HG02571 (cell line): ENCODE measurements around the gene ENDOD1.
A peak's percentile ranks its signal among the peaks of the same experiment; 100 is the strongest.

Source experiments
- ATAC-seq: cut with Tn5 transposase; IDR thresholded peaks from one replicate; pipeline ENCODE4 v1.9.1; 2021; ENCODE audit warnings: mild to moderate bottlenecking, moderate library complexity; ENCODE audit not compliant: unreplicated experiment

ENDOD1 gene

GRCh38 chr11:95137299-95137698, 47.7 kb downstream of the ENDOD1 start:
- ATAC-seq: no peak

GRCh38 chr11:95138448-95138847, 48.8 kb downstream of the ENDOD1 start:
- peak; percentile 89 for ATAC-seq

GRCh38 chr11:95140397-95141033, 50.9 kb downstream of the ENDOD1 start:
- ATAC-seq: no peak

- no peak for ATAC-seq
Measured at GRCh38 chr11:95142431-95142830, 52.8 kb downstream of the ENDOD1 start.

GRCh38 chr11:95143106-95143681, 53.5 kb downstream of the ENDOD1 start:
- ATAC-seq: no peak

- no peak for ATAC-seq
Measured at GRCh38 chr11:95144313-95145235, 54.9 kb downstream of the ENDOD1 start.

GRCh38 chr11:95145430-95146060, 55.9 kb downstream of the ENDOD1 start:
- ATAC-seq: no peak

- ATAC-seq: no peak
Measured at GRCh38 chr11:95147364-95147905, 57.8 kb downstream of the ENDOD1 start.

- ATAC-seq: no peak
Measured at GRCh38 chr11:95148406-95148805, 58.8 kb downstream of the ENDOD1 start.

- no peak for ATAC-seq
Measured at GRCh38 chr11:95148938-95149337, 59.3 kb downstream of the ENDOD1 start.

GRCh38 chr11:95149651-95150364, 60.2 kb downstream of the ENDOD1 start:
- ATAC-seq: no peak

GRCh38 chr11:95150956-95151684, 61.5 kb downstream of the ENDOD1 start:
- peak; percentile 88 for ATAC-seq

- no peak for ATAC-seq
Measured at GRCh38 chr11:95152876-95153856, 63.5 kb downstream of the ENDOD1 start.

- ATAC-seq: no peak
Measured at GRCh38 chr11:95153857-95154246, 64.2 kb downstream of the ENDOD1 start.

- no peak for ATAC-seq
Measured at GRCh38 chr11:95154514-95154913, 64.9 kb downstream of the ENDOD1 start.

GRCh38 chr11:95155385-95155784, 65.7 kb downstream of the ENDOD1 start:
- ATAC-seq: no peak

- no peak for ATAC-seq
Measured at GRCh38 chr11:95156133-95156721, 66.6 kb downstream of the ENDOD1 start.

GRCh38 chr11:95156916-95157541, 67.4 kb downstream of the ENDOD1 start:
- no peak for ATAC-seq
